ENCODE results near the gene ACSF2.

DNA sequence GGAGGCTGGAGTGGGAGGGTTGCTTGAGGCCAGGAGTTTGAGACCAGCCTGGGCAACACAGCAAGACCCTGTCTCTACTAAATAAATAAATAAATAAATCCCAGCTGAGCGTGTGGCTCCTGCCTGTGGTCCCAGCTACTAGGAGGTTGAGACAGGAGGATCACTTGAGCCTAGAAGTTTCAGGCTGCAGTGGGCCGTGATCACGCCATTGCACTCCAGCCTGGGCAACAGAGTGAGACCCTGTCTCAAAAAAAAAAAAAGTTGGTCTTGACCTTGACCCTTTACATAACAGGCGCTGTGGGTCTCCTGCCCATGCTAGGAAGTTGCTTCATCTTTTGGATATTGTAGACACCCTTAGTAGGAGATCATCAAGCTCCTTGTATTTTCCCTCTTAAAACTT is 11.4 kb downstream of the ACSF2 start:
- TF ChIP-seq, protein P1, sequence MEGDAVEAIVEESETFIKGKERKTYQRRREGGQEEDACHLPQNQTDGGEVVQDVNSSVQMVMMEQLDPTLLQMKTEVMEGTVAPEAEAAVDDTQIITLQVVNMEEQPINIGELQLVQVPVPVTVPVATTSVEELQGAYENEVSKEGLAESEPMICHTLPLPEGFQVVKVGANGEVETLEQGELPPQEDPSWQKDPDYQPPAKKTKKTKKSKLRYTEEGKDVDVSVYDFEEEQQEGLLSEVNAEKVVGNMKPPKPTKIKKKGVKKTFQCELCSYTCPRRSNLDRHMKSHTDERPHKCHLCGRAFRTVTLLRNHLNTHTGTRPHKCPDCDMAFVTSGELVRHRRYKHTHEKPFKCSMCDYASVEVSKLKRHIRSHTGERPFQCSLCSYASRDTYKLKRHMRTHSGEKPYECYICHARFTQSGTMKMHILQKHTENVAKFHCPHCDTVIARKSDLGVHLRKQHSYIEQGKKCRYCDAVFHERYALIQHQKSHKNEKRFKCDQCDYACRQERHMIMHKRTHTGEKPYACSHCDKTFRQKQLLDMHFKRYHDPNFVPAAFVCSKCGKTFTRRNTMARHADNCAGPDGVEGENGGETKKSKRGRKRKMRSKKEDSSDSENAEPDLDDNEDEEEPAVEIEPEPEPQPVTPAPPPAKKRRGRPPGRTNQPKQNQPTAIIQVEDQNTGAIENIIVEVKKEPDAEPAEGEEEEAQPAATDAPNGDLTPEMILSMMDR (conservative IDR thresholded peaks at IDR 0.05) = no peak
- no peak for TF ChIP-seq ZFX (IDR thresholded peaks at IDR 0.05)
